Uterus (tissue), 4 donors: Measurements from ENCODE around the gene SBF1. TPM values are rescaled to one million over a fixed set of nuclear protein-coding genes. Genes with fewer than 3 reads are reported as not detected.

Source experiments
- DNase-seq, 2 donors: peaks; one replicate each; pipeline ENCODE4 v3.0.0-alpha.2; 2019 to 2020
- H3K27ac ChIP-seq, 2 donors: fragments of 200-600 bp; sonication (generic); 1 replicate in 1 of 2; 2 replicates in 1 of 2; pipeline ENCODE4 v1.5.1; 2016 to 2018
- H3K27me3 ChIP-seq, 2 donors: fragments of 200-600 bp; sonication (generic); one replicate each; pipeline ENCODE4 v1.5.1; 2018 to 2019; ENCODE audit warnings: control low read depth in 1 of 2
- H3K36me3 ChIP-seq, 2 donors: fragments of 200-600 bp; sonication (generic); one replicate each; pipeline ENCODE4 v1.5.1; 2019; ENCODE audit warnings: control low read depth in 1 of 2
- H3K4me1 ChIP-seq, 2 donors: fragments of 200-600 bp; sonication (generic); one replicate each; pipeline ENCODE4 v1.5.1; 2018 to 2019; ENCODE audit warnings: control low read depth in 1 of 2
- H3K4me3 ChIP-seq, 2 donors: fragments of 200-600 bp; sonication (generic); 1 replicate in 1 of 2; 2 replicates in 1 of 2; pipeline ENCODE4 v1.5.1; 2018 to 2019; ENCODE audit warnings: mild to moderate bottlenecking in 1 of 2
- H3K9me3 ChIP-seq, 2 donors: fragments of 200-600 bp; sonication (generic); one replicate each; pipeline ENCODE4 v1.5.1; 2019; ENCODE audit warnings: control low read depth in 1 of 2
- POLR2A ChIP-seq, 2 donors: fragments of 450-650 bp; IDR thresholded peaks; one replicate each; pipeline ENCODE4 v1.6.1; 2016; ENCODE audit warnings: antibody characterized with exemption in 2 of 2, mild to moderate bottlenecking in 1 of 2, moderate library complexity in 1 of 2
- intact Hi-C: fragments of 100-400 bp; cut with DNase I; formaldehyde crosslinking; loops from one replicate; pipeline ENCODE4 v1.15.1; 2023; ENCODE audit warnings: low total_unique reads
- total RNA-seq, 4 donors: library from RNA; depleted of rRNA in 3 of 4; stranded (reverse); fragments of >200 nt in 3 of 4; gene quantifications; one replicate each; pipeline versions ENCODE4 v1.1.0 to v1.2.4, GENCODE V29; 2014 to 2023
- TF ChIP-seq, protein P1 (sequence below), 4 experiments: fragments of 200-600 bp in 2 of 4; fragments of 450-650 bp in 2 of 4; sonication (generic) in 2 of 4; IDR thresholded peaks; one replicate each; pipeline ENCODE4 v1.5.1; 2016 to 2019; ENCODE audit warnings: antibody characterized with exemption in 4 of 4, mild to moderate bottlenecking in 2 of 4, moderate library complexity in 1 of 4
- donor health status: DM: yes; HTN: yes; CAD: no.

Gene SBF1
- total RNA-seq, 4 donors from 2014 or later: 35.0 to 84.0 (median 60.9) TPM

DNA sequence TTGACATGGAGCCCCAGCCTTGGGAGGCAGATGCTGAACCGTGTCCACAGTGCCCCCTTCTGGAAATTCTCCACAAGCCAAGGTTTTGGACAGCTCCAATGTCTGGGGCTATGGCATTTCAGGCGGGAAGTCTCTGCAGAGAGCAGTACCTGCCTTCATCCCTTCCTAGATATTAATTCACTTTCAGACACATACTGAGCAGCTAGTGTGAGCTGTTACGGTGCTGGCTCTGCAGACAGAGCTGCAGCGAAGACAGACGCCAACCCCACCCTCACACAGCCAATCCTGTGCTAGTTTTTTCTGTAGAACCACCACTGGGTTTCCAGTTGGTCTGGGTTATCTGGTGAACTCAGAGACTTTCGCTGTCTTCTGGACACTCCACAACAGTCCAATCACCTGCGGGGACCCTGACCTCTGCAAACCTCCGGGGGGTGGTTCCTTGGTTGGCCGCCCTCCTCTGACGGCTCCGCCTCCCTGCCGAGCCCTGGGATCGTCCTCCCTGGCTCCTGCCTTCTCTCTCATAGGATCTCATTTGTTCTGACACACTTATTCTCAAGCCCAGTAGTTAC is 23.6 kb upstream of the SBF1 start:
- Histone ChIP-seq H3K36me3 (no peaks in the 10 kb centered on the region), H3K4me1 (no peaks in the 10 kb centered on the region), H3K4me3 (no peak overlapping the region), H3K27me3 (no peaks in the 10 kb centered on the region), H3K9me3 (no peaks in the 10 kb centered on the region), H3K27ac (no peak overlapping the region)
- no peak for DNase-seq
- TF ChIP-seq, protein P1, sequence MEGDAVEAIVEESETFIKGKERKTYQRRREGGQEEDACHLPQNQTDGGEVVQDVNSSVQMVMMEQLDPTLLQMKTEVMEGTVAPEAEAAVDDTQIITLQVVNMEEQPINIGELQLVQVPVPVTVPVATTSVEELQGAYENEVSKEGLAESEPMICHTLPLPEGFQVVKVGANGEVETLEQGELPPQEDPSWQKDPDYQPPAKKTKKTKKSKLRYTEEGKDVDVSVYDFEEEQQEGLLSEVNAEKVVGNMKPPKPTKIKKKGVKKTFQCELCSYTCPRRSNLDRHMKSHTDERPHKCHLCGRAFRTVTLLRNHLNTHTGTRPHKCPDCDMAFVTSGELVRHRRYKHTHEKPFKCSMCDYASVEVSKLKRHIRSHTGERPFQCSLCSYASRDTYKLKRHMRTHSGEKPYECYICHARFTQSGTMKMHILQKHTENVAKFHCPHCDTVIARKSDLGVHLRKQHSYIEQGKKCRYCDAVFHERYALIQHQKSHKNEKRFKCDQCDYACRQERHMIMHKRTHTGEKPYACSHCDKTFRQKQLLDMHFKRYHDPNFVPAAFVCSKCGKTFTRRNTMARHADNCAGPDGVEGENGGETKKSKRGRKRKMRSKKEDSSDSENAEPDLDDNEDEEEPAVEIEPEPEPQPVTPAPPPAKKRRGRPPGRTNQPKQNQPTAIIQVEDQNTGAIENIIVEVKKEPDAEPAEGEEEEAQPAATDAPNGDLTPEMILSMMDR (IDR thresholded peaks at IDR 0.05): peak; percentile 24 to 50 (median 34)
- TF ChIP-seq POLR2A (IDR thresholded peaks at IDR 0.05): no peak
- intact Hi-C loops: no loop called here

DNA sequence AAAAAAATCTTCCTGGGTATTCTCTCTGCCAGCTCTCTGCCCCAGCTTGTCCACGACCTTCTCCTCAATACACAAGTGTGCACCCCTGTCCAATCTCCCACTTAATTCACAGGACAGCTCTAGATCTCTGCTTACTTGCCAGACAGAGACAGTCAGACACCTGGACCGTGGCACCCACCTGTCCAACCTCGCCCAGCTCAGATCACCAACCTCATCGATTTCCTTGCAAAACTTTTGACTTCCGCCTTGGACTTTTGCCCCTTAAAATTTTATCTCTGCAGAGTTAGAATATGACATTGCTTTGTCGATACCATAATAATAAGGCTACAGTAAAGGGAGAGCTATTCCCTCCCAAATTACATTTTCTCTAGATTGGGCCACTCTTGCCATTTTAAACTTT is 22.3 kb upstream of the SBF1 start:
- no peaks in the 10 kb centered on the region for H3K36me3 ChIP-seq

DNA sequence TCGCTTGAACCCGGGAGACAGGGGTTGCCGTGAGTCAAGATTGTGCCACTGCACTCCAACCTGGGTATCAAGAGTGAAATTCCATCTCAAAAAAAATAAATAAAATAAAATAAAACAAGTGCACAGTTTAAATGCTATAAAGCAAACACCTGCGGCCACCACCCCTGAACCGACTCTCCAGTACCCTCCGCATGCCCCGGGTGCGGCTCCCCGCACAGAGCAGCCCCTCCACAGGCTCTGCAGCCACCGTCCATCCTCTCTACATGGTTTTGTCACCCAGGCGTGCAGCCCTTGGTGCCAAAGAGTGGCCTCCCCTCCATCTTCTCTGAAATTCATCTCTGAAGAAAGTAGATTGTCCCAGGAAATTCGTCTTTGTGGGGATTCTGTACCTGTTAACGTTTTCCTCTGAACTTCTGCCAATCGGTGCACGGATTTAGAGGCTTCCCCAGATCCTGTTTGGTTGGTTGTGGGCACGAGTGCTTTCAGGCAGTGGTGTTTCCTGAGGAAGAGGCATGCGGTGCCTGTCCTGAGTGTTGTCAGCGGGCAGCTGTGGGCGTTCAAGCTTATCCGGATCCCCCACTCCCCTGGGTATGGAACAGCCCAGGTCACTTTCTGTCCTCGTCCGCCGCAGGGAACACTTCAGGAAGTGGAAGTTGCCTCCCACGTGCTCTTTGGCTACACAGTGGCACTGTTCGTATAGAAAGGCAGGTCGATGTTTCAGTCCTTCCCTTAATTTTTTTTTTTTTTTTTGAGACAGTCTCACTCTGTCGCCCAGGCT is 15.9 kb upstream of the SBF1 start:
- no peaks in the 10 kb centered on the region for H3K9me3 ChIP-seq
- no peaks in the 10 kb centered on the region for H3K4me1 ChIP-seq
- no peak for DNase-seq
- no peaks in the 10 kb centered on the region for H3K27me3 ChIP-seq
- TF ChIP-seq, protein P1 (IDR thresholded peaks at IDR 0.05): no peak
- no peak for TF ChIP-seq POLR2A (IDR thresholded peaks at IDR 0.05)
- intact Hi-C loops: no loop called here
- no peak overlapping the region for H3K4me3 ChIP-seq
- H3K36me3 ChIP-seq: no peaks in the 10 kb centered on the region
- H3K27ac ChIP-seq: no peak overlapping the region

More for the DNA sequence above, 22.3 kb upstream of the SBF1 start:
- Histone ChIP-seq H3K27ac (no peak overlapping the region), H3K4me3 (no peak overlapping the region), H3K9me3 (no peaks in the 10 kb centered on the region), H3K27me3 (no peaks in the 10 kb centered on the region), H3K4me1 (no peaks in the 10 kb centered on the region)
- intact Hi-C loops: no loop called here
- DNase-seq: no peak
- TF ChIP-seq, protein P1 (IDR thresholded peaks at IDR 0.05): no peak
- no peak for TF ChIP-seq POLR2A (IDR thresholded peaks at IDR 0.05)

DNA sequence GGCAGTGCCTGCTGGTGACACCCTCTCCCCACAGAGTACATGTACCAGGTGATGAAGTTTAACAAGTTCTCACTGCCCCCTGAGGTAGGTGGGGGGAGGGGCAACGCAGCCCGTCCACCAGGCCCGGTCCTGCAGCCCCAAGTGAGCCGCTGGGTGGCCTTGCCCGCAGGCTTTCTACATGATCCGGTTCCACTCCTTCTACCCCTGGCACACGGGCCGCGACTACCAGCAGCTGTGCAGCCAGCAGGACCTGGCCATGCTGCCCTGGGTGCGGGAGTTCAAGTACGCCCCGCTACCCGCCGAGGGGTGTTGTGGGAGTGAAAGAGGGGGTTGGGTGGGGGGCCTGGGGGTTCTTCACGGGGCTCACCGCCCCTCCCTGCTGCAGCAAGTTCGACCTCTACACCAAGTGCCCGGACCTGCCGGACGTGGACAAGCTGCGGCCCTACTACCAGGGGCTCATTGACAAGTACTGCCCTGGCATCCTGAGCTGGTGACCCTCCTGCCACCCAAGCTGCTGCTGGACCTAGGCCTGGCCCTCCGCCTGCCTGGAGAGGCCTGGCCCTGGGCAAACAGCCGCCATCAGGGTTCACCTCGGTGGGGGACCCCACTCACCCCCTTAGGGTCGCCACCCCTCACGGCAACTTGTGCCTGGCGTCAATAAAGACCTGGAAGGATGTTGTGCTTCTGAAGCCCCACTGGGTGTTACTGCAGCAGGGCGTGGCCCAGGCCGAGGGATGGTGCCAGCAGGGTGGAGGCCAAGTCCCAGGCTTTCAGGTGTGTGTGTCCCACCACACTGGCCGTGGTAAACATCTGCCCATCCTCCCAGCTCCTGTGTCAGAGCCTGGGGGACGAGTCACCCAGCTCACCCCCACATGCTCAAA is 14.8 kb upstream of the SBF1 start:
- H3K4me3 ChIP-seq: no peak overlapping the region
- intact Hi-C loops: no loop called here
- no peaks in the 10 kb centered on the region for H3K36me3 ChIP-seq
- H3K27me3 ChIP-seq: no peaks in the 10 kb centered on the region
- H3K4me1 ChIP-seq: no peaks in the 10 kb centered on the region
- DNase-seq: no peak
- TF ChIP-seq, protein P1 (IDR thresholded peaks at IDR 0.05): no peak
- no peak for TF ChIP-seq POLR2A (IDR thresholded peaks at IDR 0.05)
- H3K9me3 ChIP-seq: no peaks in the 10 kb centered on the region
- no peak overlapping the region for H3K27ac ChIP-seq
